ENCODE data around the gene VAMP7. TPM values are rescaled to one million over a fixed set of nuclear protein-coding genes. Genes with fewer than 3 reads are reported as not detected.

VAMP7 gene
- total and polyA plus RNA-seq, 10 of the 15 experiments (the other 5 are each of a cell fraction or from before 2014, with no cell fraction given), result 15.1 to 52.4 (median 35.8) TPM

DNA sequence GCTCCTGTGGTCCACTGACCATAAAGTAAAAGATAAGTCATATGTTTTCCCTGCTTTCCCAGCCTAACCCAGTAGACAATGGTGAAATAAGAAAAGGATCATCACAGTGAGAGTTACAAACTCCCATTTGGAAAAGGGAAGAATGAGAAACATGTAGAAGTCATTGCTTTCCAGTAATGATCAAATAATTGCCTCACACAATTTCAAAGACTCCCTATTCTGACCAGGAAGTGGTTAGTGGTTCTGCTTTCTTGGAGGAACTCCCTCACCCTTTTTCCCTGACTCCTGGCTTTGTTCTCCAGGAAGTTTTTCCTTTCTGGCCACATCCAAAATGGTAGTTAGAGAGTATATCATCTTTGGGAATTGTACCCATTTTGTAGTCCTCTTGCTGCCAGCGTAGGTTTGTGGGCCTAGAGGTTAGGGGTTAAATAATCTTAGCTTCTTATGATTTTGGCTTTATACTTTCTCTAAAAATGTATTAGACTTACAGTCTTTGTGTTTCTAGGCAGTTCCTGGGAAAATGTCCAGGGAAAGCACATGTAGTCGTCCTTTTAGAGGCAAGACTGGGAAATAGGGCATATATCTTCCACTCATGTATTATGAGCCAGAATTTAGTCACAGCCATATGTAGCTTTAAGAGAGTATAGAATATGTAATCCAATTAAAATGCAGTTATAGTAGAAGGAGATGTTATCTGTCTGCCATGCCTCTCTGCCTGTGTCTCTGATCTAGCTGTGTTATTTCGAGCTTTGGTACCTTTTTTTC, 10.5 kb downstream of the VAMP7 start:
- Histone ChIP-seq H3K27me3 (replicated peaks in 1 of 2; ENCODE audit: control insufficient read depth in 2 of 2, insufficient read depth in 2 of 2, low read length in 1 of 2) (no peaks in the 10 kb centered on the region), H3K79me2 (ENCODE audit: control insufficient read depth, insufficient read depth, low read length) (no peaks in the 10 kb centered on the region; the same call in 1 of the 2 replicates), H2AFZ (ENCODE audit: control insufficient read depth, low read depth, low read length) (no peak overlapping the region), H3K4me2 (ENCODE audit: control insufficient read depth, insufficient read depth) (no peak overlapping the region), H4K20me1 (ENCODE audit: control insufficient read depth, insufficient read depth) (no peaks in the 10 kb centered on the region), H3K9ac (ENCODE audit: control insufficient read depth, insufficient read depth, low read length) (no peak overlapping the region), H3K27ac (ENCODE audit: control insufficient read depth, insufficient read depth) (no peak overlapping the region), H3K9me3 (replicated peaks; ENCODE audit: control insufficient read depth, insufficient read depth, low read length) (no peaks in the 10 kb centered on the region; the same call in 2 of the 3 replicates), H3K4me1 (ENCODE audit: control insufficient read depth, insufficient read depth, low read length) (no peaks in the 10 kb centered on the region), H3K36me3 (ENCODE audit: control insufficient read depth in 2 of 2, insufficient read depth in 2 of 2, low read length in 1 of 2) (no peaks in the 10 kb centered on the region), H3K4me3 (no peak overlapping the region)
- intact Hi-C loops (cut with micrococcal nuclease; ENCODE audit: unreplicated experiment), result no loop called here
- CTCF ChIA-PET, result no interaction called here
- 50% methylated on average over 3 of the region's 3 CpGs for WGBS (ENCODE audit: insufficient coverage, insufficient replicate concordance, low lambda C conversion rate, missing lambda C conversion rate)
- SMC1A ChIA-PET (ENCODE audit: uncharacterized antibody, unreplicated experiment), result no interaction called here
- RAD21 ChIA-PET (ENCODE audit: unreplicated experiment), result no interaction called here
- POLR2A ChIA-PET, result no interaction called here
- no TSS peak for BruUV-seq (replicated peaks)
- DNase-seq (ENCODE audit: low read depth, low spot score), result no peak
- FAIRE-seq, result no peak
- ATAC-seq, result no peak
- TF ChIP-seq, protein P1, sequence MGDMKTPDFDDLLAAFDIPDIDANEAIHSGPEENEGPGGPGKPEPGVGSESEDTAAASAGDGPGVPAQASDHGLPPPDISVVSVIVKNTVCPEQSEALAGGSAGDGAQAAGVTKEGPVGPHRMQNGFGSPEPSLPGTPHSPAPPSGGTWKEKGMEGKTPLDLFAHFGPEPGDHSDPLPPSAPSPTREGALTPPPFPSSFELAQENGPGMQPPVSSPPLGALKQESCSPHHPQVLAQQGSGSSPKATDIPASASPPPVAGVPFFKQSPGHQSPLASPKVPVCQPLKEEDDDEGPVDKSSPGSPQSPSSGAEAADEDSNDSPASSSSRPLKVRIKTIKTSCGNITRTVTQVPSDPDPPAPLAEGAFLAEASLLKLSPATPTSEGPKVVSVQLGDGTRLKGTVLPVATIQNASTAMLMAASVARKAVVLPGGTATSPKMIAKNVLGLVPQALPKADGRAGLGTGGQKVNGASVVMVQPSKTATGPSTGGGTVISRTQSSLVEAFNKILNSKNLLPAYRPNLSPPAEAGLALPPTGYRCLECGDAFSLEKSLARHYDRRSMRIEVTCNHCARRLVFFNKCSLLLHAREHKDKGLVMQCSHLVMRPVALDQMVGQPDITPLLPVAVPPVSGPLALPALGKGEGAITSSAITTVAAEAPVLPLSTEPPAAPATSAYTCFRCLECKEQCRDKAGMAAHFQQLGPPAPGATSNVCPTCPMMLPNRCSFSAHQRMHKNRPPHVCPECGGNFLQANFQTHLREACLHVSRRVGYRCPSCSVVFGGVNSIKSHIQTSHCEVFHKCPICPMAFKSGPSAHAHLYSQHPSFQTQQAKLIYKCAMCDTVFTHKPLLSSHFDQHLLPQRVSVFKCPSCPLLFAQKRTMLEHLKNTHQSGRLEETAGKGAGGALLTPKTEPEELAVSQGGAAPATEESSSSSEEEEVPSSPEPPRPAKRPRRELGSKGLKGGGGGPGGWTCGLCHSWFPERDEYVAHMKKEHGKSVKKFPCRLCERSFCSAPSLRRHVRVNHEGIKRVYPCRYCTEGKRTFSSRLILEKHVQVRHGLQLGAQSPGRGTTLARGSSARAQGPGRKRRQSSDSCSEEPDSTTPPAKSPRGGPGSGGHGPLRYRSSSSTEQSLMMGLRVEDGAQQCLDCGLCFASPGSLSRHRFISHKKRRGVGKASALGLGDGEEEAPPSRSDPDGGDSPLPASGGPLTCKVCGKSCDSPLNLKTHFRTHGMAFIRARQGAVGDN (IDR thresholded peaks at IDR 0.05), result no peak
- TF ChIP-seq PAX8 (IDR thresholded peaks at IDR 0.05) (no peak), EP300 (IDR thresholded peaks at IDR 0.05; ENCODE audit: borderline replicate concordance in 1 of 2, control insufficient read depth in 1 of 2, low read depth in 2 of 2, low read length in 2 of 2) (no peak), MLLT1 (IDR thresholded peaks at IDR 0.05) (no peak), SIX5 (IDR thresholded peaks at IDR 0.05; ENCODE audit: low read depth, low read length, severe bottlenecking) (no peak), FOXK2 (IDR thresholded peaks at IDR 0.05) (no peak), TBL1XR1 (IDR thresholded peaks at IDR 0.05; ENCODE audit: low read depth, low read length) (no peak), SREBF1 (IDR thresholded peaks at IDR 0.05; ENCODE audit: low read length) (no peak)
- in situ Hi-C loops (cut with MboI), result no loop called here

All from GM12878 (cell line).